ENCODE results near the gene PCYT1A. TPM values are rescaled to one million over a fixed set of nuclear protein-coding genes. Genes with fewer than 3 reads are reported as not detected.

The PCYT1A gene
- total and polyA plus RNA-seq, 2 of the 13 experiments (the other 11 are each of a cell fraction or from before 2014, with no cell fraction given), result 26.4 to 45.3 TPM

- TF ChIP-seq, protein P1, sequence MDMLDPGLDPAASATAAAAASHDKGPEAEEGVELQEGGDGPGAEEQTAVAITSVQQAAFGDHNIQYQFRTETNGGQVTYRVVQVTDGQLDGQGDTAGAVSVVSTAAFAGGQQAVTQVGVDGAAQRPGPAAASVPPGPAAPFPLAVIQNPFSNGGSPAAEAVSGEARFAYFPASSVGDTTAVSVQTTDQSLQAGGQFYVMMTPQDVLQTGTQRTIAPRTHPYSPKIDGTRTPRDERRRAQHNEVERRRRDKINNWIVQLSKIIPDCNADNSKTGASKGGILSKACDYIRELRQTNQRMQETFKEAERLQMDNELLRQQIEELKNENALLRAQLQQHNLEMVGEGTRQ (IDR thresholded peaks at IDR 0.05; ENCODE audit: low read depth, low read length), result no peak
- TF ChIP-seq, protein P1 (CRISPR knock-in tag; IDR thresholded peaks at IDR 0.05; ENCODE audit: borderline replicate concordance), result no peak
- TF ChIP-seq SIX4 (CRISPR knock-in tag; IDR thresholded peaks at IDR 0.05), result no peak; the same call in 1 of the 2 replicates
- 0 out of 4 replicates have a peak, but pooled peaks of 1 of the 2 experiments have one; percentile 3 for TF ChIP-seq MAFK (conservative IDR thresholded peaks at IDR 0.05 in 1 of 2, IDR thresholded peaks at IDR 0.05 in 1 of 2; ENCODE audit: low read length in 2 of 2)
- TF ChIP-seq ZFP37 (CRISPR knock-in tag; IDR thresholded peaks at IDR 0.05; ENCODE audit: borderline replicate concordance), result peak; percentile 59; the same call in 1 of the 2 replicates
- TF ChIP-seq POLR2G (IDR thresholded peaks at IDR 0.05; ENCODE audit: low read depth, low read length), result 0 out of 2 replicates have a peak, but pooled peaks have one; percentile 22
- TF ChIP-seq ZBTB21 (CRISPR knock-in tag; IDR thresholded peaks at IDR 0.05), result no peak
- TF ChIP-seq NBN (conservative IDR thresholded peaks at IDR 0.05), result no peak
- TF ChIP-seq, protein P2, sequence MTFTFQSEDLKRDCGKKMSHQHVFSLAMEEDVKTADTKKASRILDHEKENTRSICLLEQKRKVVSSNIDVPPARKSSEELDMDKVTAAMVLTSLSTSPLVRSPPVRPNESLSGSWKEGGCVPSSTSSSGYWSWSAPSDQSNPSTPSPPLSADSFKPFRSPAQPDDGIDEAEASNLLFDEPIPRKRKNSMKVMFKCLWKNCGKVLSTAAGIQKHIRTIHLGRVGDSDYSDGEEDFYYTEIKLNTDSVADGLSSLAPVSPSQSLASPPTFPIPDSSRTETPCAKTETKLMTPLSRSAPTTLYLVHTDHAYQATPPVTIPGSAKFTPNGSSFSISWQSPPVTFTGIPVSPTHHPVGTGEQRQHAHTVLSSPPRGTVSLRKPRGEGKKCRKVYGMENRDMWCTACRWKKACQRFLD (CRISPR knock-in tag; IDR thresholded peaks at IDR 0.05; ENCODE audit: borderline replicate concordance), result no peak
- TF ChIP-seq NPAS2 (CRISPR knock-in tag; IDR thresholded peaks at IDR 0.05; ENCODE audit: borderline replicate concordance), result no peak
- TF ChIP-seq GABPA (IDR thresholded peaks at IDR 0.05; ENCODE audit: low read depth, low read length), result no peak
- TF ChIP-seq GABPA (CRISPR knock-in tag; IDR thresholded peaks at IDR 0.05; ENCODE audit: low read depth), result no peak
- 0 out of 2 replicates have a peak, but pooled peaks have one; percentile 9 for TF ChIP-seq THAP7 (CRISPR knock-in tag; IDR thresholded peaks at IDR 0.05)
- TF ChIP-seq, protein P3, sequence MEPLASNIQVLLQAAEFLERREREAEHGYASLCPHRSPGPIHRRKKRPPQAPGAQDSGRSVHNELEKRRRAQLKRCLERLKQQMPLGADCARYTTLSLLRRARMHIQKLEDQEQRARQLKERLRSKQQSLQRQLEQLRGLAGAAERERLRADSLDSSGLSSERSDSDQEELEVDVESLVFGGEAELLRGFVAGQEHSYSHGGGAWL (CRISPR knock-in tag; IDR thresholded peaks at IDR 0.05), result peak; percentile 41; the same call in 1 of the 2 replicates
- TF ChIP-seq ZFP91 (CRISPR knock-in tag; IDR thresholded peaks at IDR 0.05; ENCODE audit: borderline replicate concordance), result peak; percentile 68; the same call in 1 of the 2 replicates
- 0 out of 2 replicates have a peak, but pooled peaks have one; percentile 65 for TF ChIP-seq DNMT3B (CRISPR knock-in tag; conservative IDR thresholded peaks at IDR 0.05)
- 0 out of 2 replicates have a peak, but pooled peaks have one; percentile 63 for TF ChIP-seq AKAP8 (CRISPR knock-in tag; IDR thresholded peaks at IDR 0.05)
- no peak for TF ChIP-seq ZNF850 (CRISPR knock-in tag; conservative IDR thresholded peaks at IDR 0.05)
- no peak for TF ChIP-seq LCORL (IDR thresholded peaks at IDR 0.05)
- TF ChIP-seq LCORL (CRISPR knock-in tag; IDR thresholded peaks at IDR 0.05), result peak; percentile 97
- no peak for TF ChIP-seq HNRNPLL (IDR thresholded peaks at IDR 0.05; ENCODE audit: low read depth, low read length, poor library complexity, severe bottlenecking)
- no peak for TF ChIP-seq ETV6 (CRISPR knock-in tag; conservative IDR thresholded peaks at IDR 0.05)
- peak; percentile 90 for TF ChIP-seq ZNF292 (CRISPR knock-in tag; IDR thresholded peaks at IDR 0.05; ENCODE audit: borderline replicate concordance, low read depth)
- peak; percentile 92; the same call in 1 of the 2 replicates for TF ChIP-seq HMG20A (CRISPR knock-in tag; IDR thresholded peaks at IDR 0.05; ENCODE audit: borderline replicate concordance)
- peak; percentile 57; the same call in 1 of the 2 replicates for TF ChIP-seq ZNF556 (CRISPR knock-in tag; IDR thresholded peaks at IDR 0.05; ENCODE audit: borderline replicate concordance)
Measured at GRCh38 chr3:196214783-196215441, 72.6 kb downstream of the PCYT1A start (continued).
